ENCODE measurements around the gene TMEM179.

TMEM179 gene

DNA sequence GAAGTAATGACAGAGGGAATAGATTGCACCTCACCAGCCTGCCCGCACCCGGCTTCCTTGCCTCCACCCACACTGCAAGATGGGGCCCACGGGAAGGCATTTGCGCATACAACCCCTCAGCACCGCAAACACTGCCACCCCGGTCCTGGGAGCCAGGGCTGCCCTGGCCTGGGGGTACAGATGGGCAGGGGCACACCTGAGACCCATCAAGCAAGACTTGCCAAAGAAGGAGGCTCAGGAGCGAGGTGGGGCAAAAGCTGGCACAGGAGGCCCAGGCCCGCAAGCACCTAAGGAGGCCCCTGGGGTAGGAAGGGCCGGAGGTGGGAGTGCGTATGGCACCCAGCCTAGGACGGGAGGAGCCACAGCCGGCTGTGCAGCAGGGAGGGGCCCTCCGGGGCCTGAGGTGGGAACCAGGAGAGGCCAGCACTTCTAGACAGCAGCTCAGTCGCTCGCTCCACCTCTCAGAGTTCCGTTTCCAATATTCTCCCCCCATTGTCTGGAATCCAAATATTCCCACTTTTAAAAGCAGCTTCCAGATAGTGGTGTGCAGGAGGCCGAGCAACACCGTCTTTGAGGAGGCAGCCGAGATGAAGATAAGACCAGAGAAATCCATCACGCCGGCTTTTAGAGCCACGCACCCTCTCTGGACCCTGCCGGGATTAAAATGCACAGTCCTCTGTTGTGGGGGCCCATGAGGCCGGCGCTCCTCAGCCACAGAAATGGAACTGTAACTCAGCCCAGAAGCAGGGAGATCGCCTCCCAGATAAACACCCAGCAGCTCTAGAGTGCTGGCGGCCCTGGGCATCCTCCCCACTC lies 37.2 kb downstream of the TMEM179 start:
- no peak for DNase-seq

DNA sequence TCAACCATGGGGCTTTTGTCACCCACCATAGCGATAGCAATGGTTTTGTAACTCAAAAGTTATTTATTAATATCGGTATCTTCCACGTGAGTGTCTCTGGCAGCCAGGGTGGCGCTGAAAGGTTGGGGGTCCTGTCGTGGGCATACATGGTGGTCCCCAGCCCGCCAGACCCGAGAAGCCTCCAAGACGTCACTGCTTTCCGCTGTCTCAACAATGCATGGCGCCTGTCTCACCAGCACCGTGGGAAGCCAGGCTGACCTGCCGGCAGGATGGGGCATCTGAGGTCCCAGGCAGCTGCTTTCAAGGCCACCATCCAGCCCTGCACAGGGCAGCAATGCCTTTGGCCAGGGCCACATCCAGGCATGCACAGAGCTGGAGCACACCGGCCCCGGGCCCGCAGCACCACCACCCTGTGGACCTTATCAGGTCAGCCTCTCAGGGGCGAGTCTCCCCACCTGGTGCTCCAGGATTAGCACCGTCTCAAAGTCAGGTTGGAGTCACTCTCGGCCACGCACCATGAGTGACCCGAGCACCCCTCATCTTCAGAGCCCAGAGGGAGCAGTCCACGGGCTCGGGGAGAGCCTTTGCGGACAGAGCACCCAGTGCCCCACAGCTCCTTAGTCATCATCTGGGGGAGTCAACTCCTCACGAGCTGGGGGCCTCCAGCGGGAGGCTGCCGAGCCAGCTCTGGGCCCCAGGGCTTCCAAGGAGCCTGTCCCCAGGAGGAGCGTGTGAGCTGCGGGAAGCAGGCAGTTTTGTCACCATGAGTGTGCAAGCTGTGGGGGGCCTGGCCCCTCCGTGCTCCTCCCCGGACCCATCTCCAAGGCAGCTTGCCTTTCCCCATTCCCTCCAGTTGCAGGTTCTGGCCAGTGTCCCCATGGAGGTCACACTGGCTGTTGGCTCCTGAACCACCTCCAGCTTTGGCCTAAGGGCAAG lies 39.6 kb downstream of the TMEM179 start:
- no peak for DNase-seq

DNA sequence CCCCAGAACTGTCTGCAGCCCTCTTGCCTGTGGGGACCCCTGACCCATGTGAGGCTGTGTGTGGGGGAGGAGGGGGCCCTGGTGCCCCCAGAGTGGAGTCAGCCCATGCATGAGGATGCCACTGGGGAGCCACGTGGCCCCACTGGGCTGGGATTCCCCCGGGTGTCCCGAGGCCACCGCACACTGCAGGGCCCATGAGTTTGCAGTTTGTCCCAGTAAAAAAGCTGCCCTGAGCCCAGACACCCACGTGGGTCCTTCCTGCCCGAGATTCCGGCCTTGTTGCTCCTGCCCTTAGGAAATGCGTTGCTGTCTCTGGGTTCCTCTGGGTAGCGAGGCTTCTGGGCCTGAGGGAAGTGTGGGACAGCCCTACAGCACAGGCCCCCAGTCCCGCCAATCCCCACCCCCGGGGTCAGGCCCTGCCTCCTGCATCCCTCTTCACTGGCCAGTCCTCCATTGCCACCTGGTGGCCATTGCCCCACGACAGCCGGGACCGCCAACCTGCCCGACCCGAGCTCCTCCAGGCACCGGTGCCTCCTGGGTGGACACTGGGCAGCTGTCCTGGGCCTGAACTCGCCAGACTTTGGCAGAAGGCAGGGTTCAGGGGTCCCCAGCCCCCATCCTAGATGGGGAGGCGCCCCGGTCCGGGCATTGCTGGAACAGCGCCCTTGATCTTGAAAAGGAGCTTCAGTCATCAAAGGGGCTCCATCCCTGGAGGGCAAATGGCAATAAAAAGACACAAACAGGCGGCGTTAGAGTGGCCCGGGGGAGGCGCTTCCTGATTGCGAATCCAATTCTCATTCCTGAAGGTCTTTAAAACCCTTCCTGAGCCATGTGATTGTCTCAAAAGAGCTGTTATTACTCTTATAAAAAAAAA lies 40.6 kb downstream of the TMEM179 start:
- peak; percentile 33 for DNase-seq

DNA sequence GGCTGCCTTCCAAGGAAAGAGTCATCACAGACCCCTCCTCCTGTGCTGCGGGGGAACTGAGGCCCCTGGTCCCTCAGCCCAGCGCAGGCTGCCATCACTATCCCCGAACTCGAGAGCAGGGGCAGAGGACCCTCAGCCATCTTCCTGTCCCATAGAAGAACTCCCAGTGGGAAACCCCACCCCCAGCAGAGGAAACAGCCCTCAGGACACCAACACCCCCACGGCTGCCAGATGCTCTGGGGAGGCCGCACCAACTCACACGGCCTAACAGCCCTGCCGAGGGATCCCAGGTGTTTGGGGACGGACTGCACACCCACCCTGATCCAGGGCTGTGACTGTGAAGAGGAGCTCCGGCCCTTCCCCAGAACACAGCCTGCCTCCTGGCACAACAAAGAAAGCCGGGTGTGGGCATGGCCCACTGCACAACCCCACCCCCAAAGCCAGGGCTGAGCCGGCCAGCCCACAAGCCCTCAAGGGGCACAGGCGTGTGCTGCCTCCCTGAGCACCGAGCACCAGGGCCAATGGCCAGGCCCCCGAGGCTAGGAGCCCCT lies 41.3 kb downstream of the TMEM179 start:
- DNase-seq = no peak

DNA sequence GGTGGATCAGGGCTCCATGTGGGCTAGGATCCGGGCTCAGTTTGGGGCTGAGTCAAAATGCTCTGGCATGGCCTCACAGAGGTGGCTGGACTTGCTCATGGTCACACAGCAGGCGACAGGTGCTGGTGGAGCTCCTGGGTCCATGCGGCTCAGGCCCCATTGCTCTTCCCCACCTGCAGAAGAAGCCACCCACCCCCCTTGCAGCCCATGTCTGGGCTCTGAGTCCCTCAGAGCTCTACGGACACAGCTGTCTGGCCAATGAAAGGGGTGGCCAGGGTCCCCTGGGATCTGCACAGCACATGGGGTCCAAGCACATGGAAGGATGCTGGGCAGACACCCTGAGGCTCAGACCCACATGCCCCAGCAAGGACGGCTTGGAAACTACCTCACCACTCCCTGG lies 42.0 kb downstream of the TMEM179 start:
- DNase-seq = no peak

DNA sequence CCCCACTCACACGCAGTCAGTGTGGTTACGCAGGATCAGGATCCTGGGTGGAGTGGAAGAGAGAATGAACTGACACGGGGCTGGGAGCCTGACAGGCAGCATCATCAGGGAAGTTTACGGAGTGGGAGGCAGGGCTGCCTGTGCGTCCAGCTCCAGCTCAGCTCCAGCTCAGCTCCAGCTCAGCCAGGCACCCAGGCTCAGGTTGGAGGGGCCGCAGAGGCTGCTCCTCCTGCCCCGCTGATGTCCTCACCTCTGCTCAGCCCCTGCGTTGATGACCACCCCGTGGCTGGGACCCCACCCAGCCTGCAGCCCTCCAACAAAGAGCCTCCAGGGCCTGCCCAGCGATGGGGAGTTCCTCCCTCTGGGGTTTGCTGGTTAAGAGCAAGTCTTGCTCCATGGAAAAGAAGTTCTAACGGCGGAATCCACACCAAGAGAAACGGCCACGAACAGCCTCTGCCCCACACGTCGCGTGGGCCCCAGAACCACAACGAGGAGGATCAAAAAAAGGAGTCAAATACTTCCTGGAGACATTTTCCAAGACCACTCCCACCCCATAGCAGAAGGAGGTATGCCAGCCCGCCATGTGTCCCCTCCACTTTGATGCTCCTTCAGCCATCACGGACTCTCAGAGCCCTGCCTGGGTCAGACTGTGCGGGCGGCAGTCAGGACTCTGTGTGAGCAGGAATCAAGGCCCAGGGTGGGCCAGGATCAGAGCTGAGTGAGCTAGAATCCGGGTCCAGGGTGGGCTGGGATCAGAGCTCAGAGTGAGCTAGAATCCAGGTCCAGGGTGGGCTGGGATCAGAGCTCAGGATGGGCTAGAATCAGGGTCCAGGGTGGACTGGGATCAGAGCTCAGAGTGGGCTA lies 42.7 kb downstream of the TMEM179 start:
- no peak for DNase-seq

DNA sequence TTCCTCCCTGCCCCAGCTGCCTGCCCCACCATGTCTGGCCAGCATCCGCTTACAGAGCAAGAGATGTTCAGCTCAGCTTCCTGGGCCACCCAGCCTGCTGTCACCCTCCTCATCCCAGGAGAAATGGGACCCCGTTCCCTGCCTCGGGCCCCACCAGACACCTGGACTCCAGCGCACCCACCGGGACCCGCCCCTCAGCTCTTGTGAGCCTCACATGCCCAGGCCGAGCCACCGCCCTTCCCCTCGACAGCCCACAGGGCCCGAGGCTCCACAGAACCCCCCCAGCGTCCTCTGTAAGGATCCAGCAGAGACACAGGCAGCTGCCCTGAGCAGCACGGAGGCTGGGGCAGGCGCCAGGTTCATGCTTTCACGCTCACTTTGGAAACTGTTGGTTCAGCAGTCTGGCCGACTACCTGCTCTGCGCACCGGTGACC lies 43.4 kb downstream of the TMEM179 start:
- DNase-seq = no peak

DNA sequence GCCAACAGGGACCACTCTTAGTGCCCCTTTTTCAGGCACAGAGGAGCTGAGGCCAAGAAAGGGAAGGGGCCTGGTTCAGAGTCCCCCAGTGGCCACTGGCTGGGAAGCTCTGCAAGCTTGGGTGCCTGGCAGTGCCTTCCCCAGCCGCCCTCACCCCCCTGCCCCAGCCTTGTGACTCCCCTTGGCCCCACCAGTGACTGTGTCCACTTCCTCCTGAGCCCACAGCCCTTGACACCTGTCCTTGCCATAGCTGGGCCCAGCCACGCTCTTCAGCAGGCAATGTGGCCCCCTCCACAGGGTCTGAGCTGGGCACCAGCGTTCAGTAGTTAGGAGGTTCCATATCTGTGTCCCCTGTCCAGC lies 44.0 kb downstream of the TMEM179 start:
- DNase-seq = no peak

DNA sequence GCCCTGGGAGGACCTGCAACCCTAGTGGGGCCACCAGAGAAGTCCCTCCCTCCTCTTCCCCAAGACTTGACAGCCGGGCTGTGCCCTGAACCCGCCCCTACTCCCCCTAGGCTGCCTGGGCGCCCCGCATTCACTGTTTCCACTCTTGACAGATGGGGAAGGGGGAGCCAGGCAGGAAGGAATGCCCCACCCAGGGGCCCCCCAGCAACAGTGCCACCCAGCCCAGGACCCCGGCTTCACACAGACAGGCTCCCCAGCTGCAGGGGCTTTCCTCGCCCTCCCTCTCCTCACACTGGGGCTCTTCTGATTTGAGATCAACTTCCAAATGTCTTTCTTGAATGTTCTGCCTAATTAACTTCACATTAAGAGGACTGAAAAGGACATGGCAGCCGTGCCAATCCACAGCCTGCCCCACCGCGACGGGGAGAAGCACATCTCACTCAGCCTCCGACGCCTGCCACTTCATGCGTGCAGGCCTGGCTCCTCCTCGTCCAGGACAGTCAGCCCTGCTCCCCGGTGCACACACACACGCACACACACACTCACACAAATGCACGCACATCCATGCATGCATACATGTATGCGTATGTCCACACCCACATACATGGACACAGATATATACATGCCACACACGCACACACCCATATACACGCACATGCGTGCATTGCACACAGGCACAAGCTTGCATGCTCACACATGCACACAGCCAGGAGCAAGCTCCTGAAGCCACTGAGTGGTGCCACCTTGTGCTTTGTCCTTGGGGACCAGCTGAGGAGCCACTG lies 44.6 kb downstream of the TMEM179 start:
- DNase-seq = no peak

DNA sequence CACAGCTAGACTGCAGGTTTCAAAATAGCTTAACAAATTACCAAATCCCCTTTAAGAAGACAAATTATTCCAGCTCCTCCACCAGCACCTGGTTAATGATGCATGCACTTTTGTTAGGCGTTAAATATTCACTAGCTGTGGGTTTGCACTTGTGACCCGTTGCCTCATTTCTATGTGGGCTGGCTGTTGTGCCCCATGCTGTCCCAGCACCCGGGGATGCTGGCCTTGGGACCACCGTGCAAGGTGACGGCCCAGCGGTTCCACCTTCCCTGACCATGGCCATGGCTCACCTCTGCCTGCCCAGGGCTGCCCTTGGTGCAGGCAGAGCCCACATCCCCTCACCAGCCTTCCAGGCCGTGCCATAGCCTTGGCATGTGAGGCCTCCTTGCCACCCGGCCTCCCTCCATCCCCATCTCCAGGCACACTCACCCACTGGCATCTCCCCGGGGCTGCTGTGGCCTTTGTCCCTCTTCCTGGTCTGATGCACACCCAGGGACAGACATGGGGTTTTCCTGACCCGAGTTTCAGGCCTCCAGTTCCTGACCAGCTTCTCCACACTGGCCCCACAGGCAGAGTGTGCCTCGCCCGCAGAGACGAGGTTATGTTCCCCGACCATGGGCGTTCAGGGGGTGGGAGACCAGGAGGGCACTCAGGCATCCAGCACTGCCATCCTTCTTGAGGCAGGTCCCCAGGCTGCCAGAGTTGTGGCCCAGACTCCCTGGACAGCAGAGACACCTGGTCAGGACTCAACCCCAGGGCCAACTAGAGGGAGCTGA lies 45.4 kb downstream of the TMEM179 start:
- DNase-seq = no peak

DNA sequence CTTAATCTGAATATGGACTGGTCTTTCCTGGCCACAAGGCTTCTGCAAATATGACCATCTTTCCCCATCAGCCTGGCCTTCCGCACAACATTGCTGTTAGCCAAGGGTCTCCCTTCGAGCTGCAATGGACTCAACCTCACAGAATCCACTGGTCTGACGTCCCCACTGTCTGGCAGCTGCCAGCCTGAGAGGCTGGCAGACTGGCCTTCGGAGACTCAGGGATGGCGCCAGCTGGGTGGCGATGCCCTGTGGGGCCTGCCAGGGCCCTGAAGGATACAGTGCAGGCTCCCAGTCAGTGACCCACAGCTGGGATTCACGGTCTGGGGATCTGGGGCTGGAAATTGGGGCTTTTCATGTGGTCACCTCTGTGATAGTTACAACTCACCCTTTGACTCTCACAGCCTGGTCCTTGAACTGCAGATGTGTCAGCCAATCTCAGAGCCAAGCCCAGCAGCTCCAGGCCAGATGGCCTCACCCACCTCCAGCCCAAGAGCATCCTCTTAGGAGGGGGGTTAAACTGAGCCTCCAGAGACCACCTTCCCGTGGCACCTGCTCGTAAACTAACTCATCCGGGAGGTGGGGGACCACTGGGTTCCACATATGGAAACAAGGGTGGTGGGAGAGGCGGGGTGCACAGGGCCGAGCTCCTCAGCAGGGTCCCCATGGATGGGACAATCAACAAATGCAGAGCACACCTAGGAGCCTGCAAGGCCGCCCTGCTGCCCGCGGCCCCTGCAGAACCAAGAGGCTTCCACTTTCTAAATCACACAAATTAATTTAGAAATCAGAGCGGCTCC lies 46.1 kb downstream of the TMEM179 start:
- no peak for DNase-seq

DNA sequence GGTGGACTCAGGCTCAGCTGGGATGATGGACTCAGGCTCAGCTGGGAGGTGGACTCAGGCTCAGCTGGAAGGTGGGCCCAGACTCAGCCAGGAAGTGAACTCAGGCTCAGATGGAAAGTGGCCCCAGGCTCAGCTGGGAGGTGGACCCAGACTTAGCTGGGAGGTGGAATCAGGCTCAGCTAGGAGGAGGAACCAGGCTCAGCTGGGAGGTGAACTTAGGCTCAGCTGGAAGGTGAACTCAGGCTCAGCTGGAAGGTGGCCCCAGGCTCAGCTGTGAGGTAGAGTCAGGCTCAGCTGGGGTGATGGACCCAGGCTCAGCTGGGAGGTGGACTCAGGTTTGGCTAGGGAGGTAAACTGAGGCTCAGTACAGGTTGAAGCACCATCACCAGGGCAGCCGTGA lies 46.8 kb downstream of the TMEM179 start:
- DNase-seq = no peak

DNA sequence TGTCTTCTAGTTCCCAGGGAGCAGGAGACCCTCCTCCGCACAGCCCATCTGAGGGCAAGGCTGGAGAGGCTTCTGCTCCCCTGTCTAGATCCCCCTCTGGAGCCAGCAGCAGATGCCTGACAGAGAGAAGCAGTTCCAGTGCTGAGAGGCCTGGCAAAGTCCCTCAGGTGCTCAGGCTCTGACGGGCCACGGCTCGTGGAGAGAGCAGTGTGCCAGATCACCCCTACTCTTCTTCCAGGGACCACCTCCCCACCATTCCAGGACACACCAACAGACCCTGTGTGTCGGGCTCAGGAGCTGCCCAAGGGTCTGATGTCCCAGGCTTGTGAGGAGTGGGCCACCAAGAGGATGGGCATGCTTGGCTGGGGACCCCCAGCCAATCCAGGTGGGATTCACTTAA lies 47.5 kb downstream of the TMEM179 start:
- DNase-seq = no peak

DNA sequence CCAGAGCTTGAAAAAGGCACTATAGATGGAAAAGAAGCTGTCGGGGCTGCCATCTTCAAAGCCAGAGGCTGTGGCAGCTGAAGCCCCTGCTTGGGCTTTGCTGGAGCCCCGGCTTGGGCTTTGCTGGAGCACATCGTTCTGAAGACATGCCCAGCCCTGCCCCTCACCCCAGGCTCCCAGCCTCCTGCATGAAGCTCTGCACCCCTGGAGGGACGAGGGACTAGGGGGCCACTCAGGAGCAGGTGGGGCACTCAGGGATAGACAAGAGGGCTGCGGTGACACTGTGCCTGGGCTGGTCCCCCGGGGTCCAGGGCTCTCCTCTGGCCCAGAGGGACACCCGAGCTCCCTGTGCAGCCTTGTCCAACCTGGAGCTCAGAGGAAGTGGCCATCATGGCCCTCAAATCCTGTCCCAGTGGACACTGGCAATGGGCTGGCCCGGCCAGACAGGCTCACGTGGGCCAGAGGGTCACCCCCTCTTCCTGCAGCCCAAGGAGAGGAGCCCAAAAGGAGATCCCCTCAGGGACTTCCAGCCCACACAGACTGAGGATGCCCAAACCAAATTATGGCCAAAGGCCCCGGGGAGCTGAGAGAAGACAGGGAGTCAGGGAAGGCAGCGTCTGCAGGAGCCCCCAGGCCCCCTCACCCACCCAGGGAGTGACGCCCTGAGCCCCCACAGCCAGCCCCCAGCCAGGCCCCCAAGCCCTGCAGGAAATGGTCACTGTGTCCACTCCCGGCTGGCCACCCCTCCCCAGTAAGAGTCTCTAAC lies 48.1 kb downstream of the TMEM179 start:
- no peak for DNase-seq

DNA sequence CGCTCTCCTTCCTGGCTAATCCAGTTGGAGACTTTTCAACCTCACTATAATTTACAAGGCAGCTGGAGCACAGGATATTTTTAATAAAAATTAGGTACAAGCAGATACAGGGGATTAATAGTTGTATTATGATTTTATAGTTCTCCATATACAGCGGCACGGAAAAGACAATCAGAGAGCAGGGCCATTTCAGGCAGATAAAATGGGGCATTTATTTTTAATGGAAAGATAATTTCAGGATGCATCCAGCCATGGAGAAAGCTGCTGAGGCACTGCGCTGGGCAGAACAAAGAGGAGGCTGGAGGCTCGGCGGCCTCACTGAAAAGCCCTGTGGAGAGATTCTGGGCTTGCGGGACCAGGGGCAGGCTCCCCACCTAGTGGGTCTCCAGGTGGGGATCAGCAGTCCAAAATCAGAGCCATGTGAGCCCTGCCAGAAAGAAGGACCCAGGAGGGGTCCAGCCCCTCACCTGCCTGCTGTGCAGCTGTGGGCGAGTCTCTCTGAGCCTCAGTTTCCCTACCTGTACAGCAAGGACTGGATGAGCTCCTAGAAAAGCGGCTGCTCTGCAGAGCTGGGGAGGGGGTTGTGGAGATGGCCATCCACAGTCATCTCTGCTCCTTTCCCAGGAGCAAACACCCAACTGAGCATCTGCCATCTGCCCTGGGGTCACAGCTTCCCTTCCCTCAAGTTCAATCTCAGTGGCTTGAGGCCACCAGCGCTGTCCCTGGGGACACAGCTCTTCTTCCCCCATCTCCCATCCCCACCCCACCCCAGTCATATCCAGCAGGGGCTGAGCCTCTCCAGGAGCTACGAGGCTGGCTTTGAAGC lies 48.9 kb downstream of the TMEM179 start:
- no peak for DNase-seq

DNA sequence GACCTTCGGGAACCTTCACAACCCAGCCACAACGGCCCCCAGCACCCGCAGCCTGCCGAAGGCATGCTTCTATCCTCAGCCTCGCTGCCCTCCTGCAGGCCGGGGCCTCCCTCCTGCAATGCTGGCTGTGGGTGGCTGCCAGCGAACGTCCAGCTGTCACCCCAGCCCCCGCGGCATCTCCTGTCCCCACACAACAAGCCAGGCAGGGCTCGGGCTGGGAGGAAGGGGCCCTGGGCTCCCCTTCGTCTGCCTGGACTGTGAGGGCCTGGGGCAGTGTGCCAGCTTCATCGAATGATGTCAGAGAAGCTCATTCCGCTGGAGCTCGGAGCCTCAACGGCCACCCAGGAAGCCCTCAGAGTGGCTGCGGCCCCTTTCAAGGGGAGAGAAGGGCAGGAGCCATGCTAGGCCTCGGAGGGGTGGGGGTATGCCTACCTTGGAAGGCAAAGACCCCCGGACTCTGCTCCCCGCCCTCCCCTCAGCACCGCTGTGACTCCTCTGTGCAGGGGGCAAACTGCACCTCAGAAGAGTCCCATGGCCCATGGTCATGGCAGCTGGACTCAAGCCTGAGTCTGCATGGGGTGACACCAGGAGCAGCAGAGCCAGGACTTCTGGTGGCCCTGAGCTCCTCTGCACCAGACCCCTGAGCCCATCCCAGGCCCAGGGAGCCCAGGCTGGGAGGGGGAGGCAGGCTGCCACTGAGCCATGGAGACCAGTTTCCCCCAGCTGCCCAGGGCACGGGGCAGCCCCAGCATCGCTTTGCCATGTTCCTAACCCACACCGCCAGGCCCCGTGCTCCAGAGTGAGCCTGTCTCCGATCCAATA lies 49.8 kb downstream of the TMEM179 start:
- no peak for DNase-seq
